ENCODE measurements around the gene RBM24.

Gene RBM24

DNA sequence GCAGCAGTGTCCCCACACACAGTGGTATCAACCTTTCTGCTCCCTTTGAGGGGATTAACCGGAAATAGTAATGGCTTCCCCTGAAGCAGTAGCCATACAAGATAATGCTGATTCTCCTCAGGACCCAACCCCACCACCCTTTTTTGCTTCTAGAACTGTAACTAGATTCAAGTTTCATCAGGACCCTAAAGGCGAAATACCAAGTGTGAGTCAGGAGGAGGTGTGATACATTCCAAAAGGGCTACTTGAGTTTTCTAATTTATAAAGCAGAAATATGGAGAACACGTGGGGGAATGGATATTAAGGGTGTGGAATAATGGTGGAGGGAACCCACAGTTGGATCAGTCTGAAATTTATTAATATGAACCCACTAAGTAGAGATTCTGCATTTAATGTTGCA lies 60.7 kb downstream of the RBM24 start:
- DNase-seq (ENCODE audit: low read depth in 2 of 2): no peak

- no peak for DNase-seq (ENCODE audit: low read depth in 2 of 2)
These were observed 62.1 kb downstream of the RBM24 start for GRCh38 chr6:17343215-17343614.

Data from fibroblast of skin of left biceps (primary cell).